Astrocyte of the cerebellum (primary cell): ENCODE data around the gene SLC25A5.

ENCODE experiments used
- DNase-seq: peaks from one replicate; pipeline ENCODE4 v3.0.0-alpha.2; 2011; ENCODE audit warnings: low read depth
- H3K4me3 ChIP-seq: 2 replicates; pipeline ENCODE4 v1.5.1; 2011; ENCODE audit warnings: mild to moderate bottlenecking, low read depth, low read length, moderate library complexity
- CTCF ChIP-seq: IDR thresholded peaks from 2 replicates; pipeline ENCODE4 v1.5.1; 2012; ENCODE audit warnings: low read length, low read depth, moderate library complexity, mild to moderate bottlenecking; ENCODE audit errors: missing control alignments
- in situ Hi-C: cut with HindIII; loops from 2 replicates; pipeline ENCODE4 v1.10.0; 2017; ENCODE audit warnings: low sequenced_read_pairs

SLC25A5 gene

GRCh38 chrX:119518371-119518770 lies 50.1 kb downstream of the SLC25A5 start:
- DNase-seq = no peak
- in situ Hi-C loops = no loop called here
- TF ChIP-seq CTCF = no peak
- no peak overlapping the region for H3K4me3 ChIP-seq
